Inferior parietal cortex (tissue), 1 donor: Measurements from ENCODE around the gene LSAMP.
A peak's percentile ranks its signal among the peaks of the same experiment; 100 is the strongest.

Source experiments
- DNase-seq: peaks from one replicate; pipeline ENCODE4 v3.0.0-alpha.2; 2016; ENCODE audit errors: extremely low spot score

LSAMP gene

DNA sequence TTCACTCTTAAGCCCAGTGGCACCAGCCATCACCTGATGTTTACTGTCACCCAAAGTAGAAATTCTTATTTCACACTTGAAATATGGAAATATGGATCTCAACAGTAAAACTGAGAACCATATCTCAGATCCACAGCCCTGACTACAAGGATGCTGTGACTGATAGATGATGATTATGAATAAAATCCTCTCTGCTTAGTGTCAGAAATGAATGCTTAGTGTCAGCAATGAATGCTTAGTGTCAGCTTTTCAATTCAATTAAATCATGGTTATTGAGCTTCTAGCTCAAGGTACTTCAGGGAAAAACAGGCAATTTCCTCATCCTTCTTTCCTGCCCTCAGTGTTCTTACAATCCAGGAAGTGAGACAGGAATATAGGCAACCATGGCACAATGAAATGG lies 392.3 kb downstream of the LSAMP start:
- DNase-seq: no peak

DNA sequence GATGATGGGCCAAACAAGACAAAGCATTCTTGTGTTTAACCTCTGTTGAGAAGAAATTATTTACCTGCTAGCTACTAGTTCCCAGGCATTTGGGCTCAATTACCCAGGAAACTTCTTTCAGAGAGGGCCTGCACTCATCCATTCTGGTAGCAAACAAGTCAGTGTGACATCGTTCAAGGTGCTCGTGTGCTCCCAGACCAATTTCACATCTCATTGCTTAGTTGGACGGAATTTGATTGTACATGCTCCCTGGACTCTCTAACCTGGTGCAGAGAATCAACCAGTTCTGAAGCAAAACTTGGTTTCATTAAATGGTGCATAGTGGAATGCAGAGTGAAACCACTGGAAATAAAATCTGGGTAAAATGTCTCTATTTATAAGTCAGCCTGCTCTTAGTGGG lies 392.7 kb downstream of the LSAMP start:
- DNase-seq: no peak

DNA sequence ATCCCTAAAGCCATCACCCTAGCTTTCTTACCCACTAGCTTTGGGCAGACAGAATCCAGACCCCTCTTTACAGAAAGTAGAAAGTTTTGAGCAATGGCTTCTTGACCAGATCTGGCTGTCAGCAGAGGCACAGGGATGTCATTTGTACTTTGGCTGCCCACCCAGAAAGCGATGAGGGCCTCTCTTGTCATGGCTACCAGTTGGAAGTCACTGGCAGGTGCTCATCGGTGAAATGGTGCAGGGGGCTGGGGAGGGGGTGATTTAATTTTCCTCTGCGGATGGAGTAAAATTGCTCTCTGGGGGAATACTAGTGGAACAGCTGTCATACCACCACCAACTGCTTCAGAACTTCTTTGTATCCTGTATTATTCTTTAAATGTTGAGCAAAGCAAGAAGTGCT lies 393.7 kb downstream of the LSAMP start:
- no peak for DNase-seq

DNA sequence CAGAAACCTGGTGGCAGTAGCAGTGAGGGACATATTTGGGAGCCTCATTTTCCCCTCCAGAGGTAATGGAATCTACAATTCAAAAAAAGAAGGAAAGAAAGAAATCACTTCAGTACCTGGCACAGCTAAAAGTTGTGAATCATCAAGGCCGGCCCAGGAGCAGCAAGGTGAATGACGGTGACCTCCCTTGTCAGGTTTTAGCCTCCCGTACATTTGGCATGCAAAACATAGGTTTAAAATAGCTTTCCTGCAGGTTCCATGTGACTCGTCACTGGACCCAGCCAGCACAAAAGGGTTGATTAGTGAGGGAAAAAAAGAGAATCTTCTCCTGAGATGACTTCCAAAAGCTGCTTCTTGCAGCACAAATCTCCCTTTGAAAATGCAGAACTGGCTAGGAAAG lies 394.2 kb downstream of the LSAMP start:
- no peak for DNase-seq

DNA sequence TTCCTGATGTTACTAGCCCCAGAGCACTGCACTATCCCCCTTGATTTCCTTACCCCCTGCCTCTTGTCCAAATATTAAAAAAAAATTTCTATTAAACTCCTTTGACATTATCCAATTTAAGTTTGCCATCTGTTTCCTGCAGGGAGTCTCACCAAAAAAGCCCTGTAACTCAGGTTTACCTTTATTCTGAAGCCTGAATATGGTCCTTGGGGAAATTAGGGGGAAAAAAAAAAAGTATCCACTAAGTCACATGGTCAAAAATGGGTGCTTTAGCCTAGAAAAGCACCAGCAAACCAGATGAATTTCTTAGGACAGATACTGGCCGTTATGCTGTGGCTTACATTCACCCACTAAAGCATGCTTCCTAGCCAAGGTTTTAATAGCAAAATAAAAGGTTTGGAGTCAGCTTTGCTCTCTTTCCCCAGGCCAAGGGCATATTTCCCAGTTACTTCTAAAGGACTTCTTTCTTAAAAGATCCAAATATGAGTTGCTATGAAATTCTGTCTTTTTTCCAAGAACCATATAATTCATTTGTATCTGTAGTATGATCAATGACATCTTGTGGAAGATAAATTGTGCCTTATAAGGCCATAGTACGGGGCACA lies 394.9 kb downstream of the LSAMP start:
- DNase-seq: no peak

DNA sequence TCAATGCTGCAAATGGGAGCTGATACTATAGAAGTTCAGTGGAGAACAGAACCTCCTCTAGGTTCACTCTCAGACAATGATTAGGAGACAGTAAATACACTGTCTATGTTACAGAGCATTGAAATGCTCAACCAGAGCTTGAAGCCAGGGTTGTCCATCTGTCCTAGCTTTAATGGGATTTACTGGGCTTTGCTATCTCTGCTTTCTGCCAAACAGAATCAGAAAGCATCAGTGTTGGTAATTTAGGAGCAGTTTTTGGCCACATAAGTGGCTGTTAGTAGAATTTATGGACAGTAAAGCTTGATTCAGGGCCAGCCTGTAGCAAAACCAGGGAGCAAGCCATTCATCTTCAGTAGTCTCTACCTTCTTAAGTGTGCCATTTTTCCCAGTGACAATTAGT lies 396.3 kb downstream of the LSAMP start:
- DNase-seq: no peak

DNA sequence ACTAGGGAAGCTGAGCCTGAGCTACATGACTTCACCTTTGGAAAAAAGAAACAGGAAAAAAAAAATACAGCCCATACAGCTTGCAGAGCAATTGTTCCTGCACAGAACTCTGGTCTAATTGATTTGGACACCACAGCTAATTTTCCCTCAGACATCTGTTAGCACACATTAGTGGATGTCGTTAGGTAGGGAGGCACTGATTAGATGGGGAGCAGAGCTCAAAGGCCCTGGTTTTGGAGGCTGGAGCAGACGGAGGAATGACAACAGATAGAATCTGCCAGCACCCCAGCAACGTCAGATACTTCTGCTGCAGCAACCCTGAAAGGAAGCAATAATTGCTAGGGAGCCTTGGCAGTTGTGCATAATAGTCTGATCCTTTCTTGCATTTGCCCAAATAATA lies 398.9 kb downstream of the LSAMP start:
- DNase-seq: no peak

DNA sequence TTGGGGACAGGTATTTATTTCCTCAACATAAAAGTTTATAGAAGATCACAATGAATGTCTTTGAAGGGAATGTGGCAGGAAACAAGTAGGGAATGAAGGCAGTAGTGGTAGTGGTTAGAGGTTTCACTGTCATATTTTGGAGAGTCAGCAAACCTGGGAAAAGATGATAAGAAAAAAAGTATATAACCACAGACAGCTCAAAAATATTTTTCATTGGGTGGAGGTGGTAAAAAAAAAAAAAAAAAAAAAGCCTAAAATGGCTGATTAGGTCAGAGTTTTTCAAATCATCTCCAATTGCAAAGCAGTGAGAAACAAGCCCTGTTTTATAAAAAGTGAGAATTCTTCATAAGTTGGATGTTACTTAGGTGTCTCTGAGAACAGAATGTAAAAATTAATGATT lies 400.0 kb downstream of the LSAMP start:
- DNase-seq: no peak

DNA sequence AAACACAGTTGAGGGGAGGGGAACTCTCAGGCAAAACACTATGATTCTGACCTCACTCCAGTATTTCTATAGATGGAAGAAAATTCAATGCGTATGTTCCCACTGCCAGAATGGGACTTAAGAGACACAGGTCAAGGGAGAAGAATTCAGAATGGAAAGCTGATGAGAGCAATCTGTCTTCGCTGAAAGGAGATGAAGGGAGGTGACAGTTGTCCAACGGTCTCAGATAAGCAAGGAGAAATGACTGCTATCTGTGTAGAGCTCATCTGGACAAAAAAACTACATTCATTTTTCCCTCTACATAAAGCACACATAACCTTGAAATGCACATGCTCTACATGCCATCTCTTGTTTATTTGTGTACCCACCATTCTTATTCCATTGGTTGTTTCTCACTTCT lies 405.1 kb downstream of the LSAMP start:
- DNase-seq: no peak

DNA sequence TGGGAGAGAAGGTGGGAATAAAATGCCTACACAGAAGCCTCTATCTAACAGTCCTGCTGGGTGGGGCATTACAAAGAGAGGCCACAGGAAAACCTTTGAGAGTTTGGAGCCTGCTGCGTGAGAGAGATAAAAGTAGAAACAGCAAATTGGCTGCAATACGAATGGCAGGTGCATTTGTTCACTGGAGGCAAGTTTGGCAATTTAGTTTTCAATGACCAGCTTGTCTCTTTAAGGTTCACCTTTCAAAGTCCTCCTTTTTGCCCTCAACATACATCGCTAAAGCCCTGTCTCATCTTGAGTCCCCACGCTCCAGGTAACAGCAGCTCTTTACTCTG lies 405.7 kb downstream of the LSAMP start:
- DNase-seq: no peak

DNA sequence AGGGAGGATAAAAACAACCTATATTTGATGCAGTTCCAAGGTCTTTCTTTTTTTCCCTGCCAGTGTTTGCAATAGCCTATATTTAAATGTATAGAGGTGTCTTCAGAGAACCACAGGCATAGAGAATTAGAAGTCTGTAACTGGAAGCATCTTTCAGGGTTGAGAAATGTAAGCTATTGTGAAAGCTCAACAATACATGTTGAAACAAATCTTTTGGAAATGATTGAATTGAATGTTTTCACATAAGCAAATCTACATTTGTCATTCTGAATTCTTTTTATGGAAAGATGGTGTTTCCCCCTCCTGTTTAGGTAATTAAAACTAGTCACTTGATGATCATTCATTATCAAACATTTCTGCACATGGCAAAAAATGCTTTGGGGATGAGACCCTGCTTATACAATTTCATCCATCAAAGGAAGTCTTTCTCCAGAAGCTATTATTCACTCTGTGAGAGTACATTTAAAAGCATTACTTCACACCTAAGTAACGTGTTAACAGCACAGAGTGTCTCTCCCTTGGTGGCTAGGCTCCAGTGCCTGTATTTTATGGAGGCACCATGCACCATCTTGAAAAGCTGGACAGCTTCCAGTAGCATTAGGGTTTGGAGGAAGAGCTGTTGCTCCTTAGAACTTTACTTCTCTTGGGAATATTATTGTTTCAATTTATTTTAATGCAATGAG lies 406.2 kb downstream of the LSAMP start:
- DNase-seq: peak; percentile 63

DNA sequence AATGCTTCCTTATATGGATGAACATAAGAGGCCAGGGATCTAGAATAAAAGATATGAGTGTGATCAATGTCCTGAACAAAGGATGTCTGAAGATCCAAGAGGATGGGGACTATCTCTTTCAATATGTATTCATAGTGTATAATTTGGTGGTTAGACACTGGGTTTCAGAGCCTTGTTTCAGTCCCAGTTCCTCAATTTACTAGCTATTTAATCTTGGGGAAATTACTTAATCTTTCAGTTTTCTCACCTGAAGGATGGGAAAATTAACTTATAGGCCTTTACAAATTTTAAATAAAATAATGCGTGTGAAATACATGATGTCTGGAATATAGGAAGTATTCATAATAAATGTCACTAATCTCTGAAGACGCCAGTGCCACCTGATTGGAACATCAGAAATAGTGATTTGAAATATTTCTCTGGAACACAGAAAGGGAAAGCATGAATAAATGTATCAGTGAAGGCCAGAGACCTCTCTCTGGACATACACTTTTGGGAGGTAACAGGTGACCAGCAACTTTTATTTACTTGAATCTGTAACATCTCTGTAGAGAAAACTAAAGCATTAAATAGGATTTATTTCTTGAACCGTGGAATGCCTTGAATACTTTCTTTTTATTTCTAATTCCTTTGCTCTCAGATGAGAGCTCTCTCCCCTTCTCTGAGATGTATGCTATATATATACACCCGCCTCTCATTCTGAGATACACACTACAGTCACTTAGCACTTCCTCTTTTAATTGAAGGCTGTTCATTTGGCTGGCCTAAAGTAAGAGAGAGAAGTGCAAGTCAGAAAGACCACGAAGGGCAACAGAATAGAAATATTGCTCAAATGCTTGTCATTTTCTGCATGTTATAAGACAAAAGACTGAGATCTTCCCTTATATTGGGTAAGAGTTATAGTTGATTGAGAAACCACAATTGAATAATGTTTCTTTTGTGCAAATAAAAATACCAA lies 407.1 kb downstream of the LSAMP start:
- no peak for DNase-seq

DNA sequence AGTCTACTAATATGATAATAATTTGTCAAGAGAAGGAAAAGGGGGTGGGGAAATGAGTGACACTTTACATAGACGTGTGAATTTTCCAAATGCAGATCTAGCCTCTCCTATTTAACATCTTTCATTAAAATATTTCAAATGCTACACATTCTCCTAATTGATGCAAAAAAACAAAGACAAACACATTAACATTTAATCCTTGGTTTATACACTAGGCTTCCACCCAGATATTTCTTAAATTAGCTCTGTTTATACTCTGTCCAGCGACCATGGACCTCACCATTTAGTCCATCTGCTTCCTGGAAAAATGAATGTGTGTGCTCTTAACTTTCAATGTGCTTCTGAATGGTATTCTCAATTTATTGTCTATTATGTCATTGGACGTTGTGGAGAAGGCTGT lies 409.9 kb downstream of the LSAMP start:
- no peak for DNase-seq

DNA sequence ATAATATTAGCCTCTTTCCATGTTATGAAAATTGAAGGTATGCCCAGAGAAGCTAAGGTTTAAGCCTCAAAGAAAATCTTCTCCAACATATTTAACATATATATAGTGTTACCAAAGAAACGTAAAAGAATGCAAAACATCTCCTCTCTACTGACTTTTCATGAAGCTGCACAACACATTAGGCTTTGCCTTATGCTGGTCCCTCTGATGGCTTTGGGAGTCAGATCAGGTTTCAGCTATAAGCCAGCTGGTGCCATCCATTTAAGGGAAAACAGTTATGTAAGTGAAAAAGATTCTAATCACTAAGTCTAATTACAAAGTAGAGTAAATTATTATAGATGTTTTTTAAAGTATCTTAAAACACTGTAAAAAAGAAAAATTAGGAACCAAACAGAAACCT lies 410.5 kb downstream of the LSAMP start:
- DNase-seq: no peak

DNA sequence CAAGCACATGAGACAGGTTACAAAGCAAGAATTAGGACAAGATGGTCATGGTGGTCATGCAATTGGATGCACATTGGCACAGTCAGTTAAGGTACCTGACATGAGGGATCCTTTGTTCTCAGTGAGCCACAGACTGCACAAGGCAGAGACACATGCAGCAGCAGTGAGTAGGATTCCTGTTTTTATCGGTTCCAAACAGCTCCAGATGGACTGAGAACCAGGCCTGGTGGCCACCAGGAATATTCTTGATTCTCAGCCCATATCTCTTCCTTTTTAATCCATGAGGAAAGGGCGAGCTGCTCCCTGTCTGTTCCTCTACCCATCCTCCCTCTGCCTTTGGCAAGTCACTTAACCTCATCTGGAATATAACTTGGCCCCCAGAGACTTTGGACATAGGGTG lies 411.2 kb downstream of the LSAMP start:
- no peak for DNase-seq

DNA sequence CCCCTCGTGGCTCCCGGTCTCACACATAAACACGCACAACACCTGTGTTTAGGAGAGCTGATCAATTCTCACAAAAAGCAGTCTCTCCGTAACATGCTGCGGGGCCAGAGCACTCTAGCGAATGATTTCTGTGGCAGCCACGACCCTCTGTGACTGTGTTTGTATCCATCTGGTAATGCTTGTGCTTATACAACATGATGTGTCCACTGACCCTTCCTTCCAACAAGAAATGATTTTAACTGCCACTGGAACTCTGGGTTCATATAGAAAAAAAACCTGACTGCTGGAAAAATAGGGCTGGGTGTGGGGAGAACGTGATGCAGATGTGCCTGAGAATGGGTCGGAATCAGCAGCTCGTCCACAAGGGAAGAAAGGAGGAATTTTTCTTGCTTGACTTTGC lies 411.8 kb downstream of the LSAMP start:
- DNase-seq: no peak

DNA sequence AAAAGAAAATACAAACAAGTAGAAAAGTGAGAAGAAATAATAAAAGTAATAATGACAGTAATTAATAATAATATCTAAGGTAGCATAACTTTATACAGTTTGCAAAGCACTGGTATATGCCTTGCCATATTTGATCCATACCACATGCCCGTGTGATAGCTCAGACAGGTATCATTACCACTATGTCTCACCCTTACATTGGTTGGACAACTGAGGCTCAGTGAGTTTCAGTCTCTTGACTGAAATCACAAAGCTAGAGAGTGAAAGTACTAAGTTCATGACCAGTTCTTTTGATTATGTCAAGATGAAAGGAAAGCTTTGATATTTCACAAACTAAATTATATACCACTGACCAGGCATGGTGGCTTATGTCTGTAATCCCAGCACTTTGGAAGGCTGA lies 413.1 kb downstream of the LSAMP start:
- DNase-seq: no peak

DNA sequence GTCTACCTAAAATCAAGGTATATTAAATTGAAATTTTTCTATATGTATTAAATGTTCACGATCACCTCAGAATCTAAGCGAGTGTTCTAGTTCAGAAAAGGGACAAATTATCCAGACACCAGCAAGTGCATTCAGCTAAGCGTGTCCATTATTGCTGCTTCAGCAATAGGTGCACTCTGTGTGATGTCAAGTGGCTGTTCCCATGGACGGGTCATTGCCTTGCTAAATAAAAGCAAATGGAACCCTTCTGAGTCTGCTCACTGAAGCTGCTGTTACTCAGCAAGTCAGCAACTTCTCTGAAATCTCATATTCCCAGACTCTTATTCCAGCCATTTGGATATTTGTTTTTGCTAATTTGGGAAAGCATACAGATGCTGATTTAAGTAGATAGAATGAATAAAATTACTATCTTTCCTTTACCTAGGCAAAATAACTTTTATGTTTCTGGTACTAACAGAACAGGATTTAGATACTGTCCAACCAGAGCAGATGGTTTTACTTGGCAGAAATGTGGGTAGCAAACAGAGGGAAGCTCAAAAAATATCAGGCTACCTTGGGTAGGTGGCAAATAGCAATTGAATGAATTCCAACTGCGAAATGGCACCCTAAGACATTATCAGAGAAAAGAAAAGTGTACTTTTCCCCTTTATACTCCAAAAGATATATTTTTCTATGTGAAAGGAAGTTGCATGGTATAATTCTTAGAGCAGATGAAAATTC lies 415.0 kb downstream of the LSAMP start:
- DNase-seq: no peak

DNA sequence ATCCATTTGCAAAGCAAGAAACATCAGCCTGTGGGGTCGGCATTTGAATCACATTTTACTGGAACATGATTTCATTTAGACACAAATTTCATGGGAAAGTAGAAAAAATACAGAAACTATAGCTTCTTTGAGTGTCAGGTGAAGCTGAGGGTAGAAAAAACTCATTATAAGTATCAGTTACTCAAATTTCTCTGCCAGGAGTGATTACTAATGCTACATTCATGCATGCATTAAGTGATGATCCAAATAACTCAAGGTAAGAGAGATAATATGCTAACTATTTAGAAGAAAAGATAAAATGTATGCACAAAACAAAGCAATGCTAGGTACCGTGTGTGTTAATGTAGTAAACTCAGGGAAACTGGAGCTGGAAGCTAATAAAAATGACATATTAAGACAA lies 416.0 kb downstream of the LSAMP start:
- DNase-seq: no peak

DNA sequence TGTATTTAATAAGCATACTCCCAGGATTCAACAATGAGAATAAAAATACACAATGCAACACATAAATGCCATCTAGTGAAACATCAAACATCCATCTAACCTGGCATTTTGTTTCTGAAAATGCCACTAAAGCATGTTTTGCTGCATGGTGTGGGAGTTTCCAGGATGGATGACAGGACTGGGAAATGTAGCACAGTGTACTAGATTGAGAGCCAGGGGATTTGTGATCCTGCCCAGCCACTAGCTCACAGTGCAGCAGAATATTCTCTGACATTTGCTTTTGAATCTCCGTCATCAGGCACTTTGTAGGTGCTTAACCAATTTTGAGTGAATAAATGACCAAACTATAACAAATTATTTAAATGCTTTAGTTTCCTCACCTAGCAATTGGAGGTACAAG lies 417.1 kb downstream of the LSAMP start:
- no peak for DNase-seq

DNA sequence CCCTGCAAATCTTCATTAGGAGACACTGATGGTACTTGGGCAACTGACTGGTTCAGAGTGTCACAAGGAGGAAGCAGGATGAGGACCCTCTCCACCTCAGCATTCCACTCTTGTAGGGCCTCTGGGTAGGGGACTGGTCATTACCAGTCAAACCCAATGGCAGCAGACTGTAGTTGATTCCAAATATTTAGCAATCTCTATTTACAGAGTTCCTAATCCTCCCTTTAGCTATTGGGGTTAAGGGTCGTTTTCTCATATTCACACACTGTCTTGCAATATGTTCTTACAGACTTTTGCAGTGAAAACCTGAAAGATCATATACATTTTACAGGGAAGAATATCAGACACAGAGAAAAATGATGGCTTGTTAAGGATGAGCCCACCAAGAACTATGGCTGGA lies 424.3 kb downstream of the LSAMP start:
- no peak for DNase-seq

DNA sequence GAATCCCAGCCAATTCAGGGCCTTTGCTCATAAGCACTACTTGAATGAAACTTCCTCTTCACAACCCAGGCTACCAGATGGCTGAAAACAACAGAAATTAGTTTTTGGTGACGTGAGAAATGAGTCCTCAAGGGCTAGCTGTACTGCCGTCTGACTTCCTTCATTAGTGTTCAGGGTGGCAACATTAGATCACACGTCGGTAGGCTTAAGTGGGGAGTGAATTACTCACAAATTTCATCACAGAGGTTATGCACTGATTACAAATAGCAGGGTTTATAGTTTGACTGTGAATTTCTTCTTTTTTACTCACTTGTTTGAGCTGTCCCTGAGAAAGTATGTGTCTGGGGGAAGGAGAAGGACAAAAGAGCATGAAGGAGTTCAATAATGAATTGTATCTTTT lies 424.8 kb downstream of the LSAMP start:
- no peak for DNase-seq
